K562 (cell line): ENCODE data around the gene EFEMP2. TPM values are rescaled to one million over a fixed set of nuclear protein-coding genes. Genes with fewer than 3 reads are reported as not detected.
A peak's percentile ranks its signal among the peaks of the same experiment; 100 is the strongest.

Source experiments
- ATAC-seq: fragments of 200-7000 bp; cut with Tn5 transposase; 3 replicates; pipeline ENCODE4 v1.9.1; 2020; ENCODE audit warnings: moderate library complexity
- BruUV-seq: library from RNA; stranded (reverse); fragments of 400-500 nt; replicated peaks from 2 replicates; lab custom pipeline; 2021; lab: Mats Ljungman, UMichigan
- CTCF ChIA-PET: fragments of 300-600 bp; formaldehyde crosslinking; extraction: SDS; loops from one replicate; lab custom pipeline; 2021; ENCODE audit warnings: low intra/inter-chr PET ratio; lab: Yijun Ruan, JAX
- POLR2A ChIA-PET: fragments of 300-600, 350-650 bp; sonication (Branson Sonifier 250); formaldehyde crosslinking; extraction: SDS; loops from one replicate; lab custom pipeline; 2021; ENCODE audit warnings: antibody characterized with exemption, inconsistent platforms; lab: Yijun Ruan, JAX
- DNase-seq, 4 experiments: peaks; one replicate each; pipeline versions ENCODE4 v3.0.0 to v3.0.0-alpha.2; 2011 to 2018; ENCODE audit warnings: low spot score in 3 of 4, mixed read lengths in 3 of 4; ENCODE audit errors: extremely low read depth in 1 of 4
- FAIRE-seq: peaks from 2 replicates; lab custom pipeline; 2011; peaks lifted over from hg19 to GRCh38; lab: Jason Lieb, UNC
- H2AFZ ChIP-seq: 2 replicates; pipeline ENCODE4 v1.6.0; 2011; ENCODE audit warnings: low read depth, low read length, control low read depth, inconsistent platforms
- H3K27ac ChIP-seq: fragments of 200-600 bp; 3 replicates; pipeline ENCODE4 v1.8.0; 2011; ENCODE audit warnings: low read depth, mild to moderate bottlenecking, control low read depth, inconsistent platforms, low read length, moderate library complexity, mixed read lengths; ENCODE audit errors: extremely low read depth
- H3K27me3 ChIP-seq, 2 experiments: fragments of 300-600 bp in 1 of 2; 2 replicates in 1 of 2; 3 replicates in 1 of 2; pipeline versions ENCODE4 v1.6.0 to v1.8.0; 2011; ENCODE audit warnings: inconsistent platforms in 2 of 2, low read length in 2 of 2, mild to moderate bottlenecking in 1 of 2, mixed read lengths in 1 of 2, moderate library complexity in 1 of 2; ENCODE audit not compliant: control insufficient read depth in 2 of 2, insufficient read depth in 2 of 2
- H3K36me3 ChIP-seq: fragments of 300-600 bp; 3 replicates; pipeline ENCODE4 v1.8.0; 2011; ENCODE audit warnings: mild to moderate bottlenecking, low read length, inconsistent platforms; ENCODE audit not compliant: control insufficient read depth, insufficient read depth
- H3K4me1 ChIP-seq, 2 experiments: fragments of 200-600 bp in 1 of 2; replicated peaks in 1 of 2; 2 replicates in 1 of 2; 3 replicates in 1 of 2; pipeline versions ENCODE4 v1.5.1 to v1.8.0; 2011; ENCODE audit warnings: inconsistent platforms in 2 of 2, low read length in 2 of 2, mild to moderate bottlenecking in 1 of 2, mixed read lengths in 1 of 2, moderate library complexity in 1 of 2; ENCODE audit not compliant: control insufficient read depth in 2 of 2, insufficient read depth in 2 of 2
- H3K4me2 ChIP-seq: 2 replicates; pipeline ENCODE4 v1.6.1; 2011; ENCODE audit warnings: low read length, control low read depth, inconsistent platforms, mixed read lengths; ENCODE audit not compliant: insufficient read depth
- H3K4me3 ChIP-seq: fragments of 200-600 bp; sonication (generic), shearing (Covaris generic); 2 replicates; pipeline ENCODE4 v1.5.1; 2016; ENCODE audit warnings: control low read depth, inconsistent platforms
- H3K79me2 ChIP-seq: fragments of 200-600 bp; 3 replicates; pipeline ENCODE4 v1.8.0; 2011; ENCODE audit warnings: low read length, inconsistent platforms; ENCODE audit not compliant: control insufficient read depth, insufficient read depth
- H3K9ac ChIP-seq, 2 experiments: 2 replicates each; pipeline versions ENCODE4 v1.6.0 to v1.6.1; 2011; ENCODE audit warnings: low read depth in 2 of 2, low read length in 2 of 2, control low read depth in 1 of 2, inconsistent platforms in 1 of 2, mild to moderate bottlenecking in 1 of 2, mixed read lengths in 1 of 2; ENCODE audit not compliant: insufficient read depth in 1 of 2
- H3K9me1 ChIP-seq: one replicate; pipeline ENCODE4 v1.6.0; 2011; ENCODE audit warnings: inconsistent platforms, mild to moderate bottlenecking, low read length, moderate library complexity; ENCODE audit not compliant: control insufficient read depth, insufficient read depth
- H3K9me3 ChIP-seq: replicated peaks from 2 replicates; pipeline ENCODE4 v1.5.1; 2011; ENCODE audit warnings: low read depth, low read length, inconsistent platforms; ENCODE audit not compliant: control insufficient read depth, insufficient read depth
- H4K20me1 ChIP-seq: replicated peaks from 2 replicates; pipeline ENCODE4 v1.6.1; 2011; ENCODE audit warnings: low read length, inconsistent platforms, mixed read lengths; ENCODE audit not compliant: control insufficient read depth, insufficient read depth
- BCL6 ChIP-seq: fragments of 250-450 bp; sonication (Bioruptor Pico); IDR thresholded peaks from 2 replicates; pipeline ENCODE4 v1.4.0; 2020
- CEBPB ChIP-seq: fragments of 450-650 bp; IDR thresholded peaks from 2 replicates; pipeline ENCODE4 v1.6.1; 2016; ENCODE audit warnings: missing genetic modification characterization, missing compliant biosample characterization
- ELK3 ChIP-seq: fragments of 450-650 bp; formaldehyde crosslinking; IDR thresholded peaks from 2 replicates; pipeline ENCODE4 v1.4.0; 2020; ENCODE audit warnings: mild to moderate bottlenecking
- MCM2 ChIP-seq: fragments of 450-650 bp; IDR thresholded peaks from 2 replicates; pipeline ENCODE4 v1.6.1; 2017; ENCODE audit warnings: low read depth, mild to moderate bottlenecking
- NCOA4 ChIP-seq: fragments of 450-650 bp; IDR thresholded peaks from 2 replicates; pipeline ENCODE4 v1.6.1; 2018; ENCODE audit warnings: mild to moderate bottlenecking; ENCODE audit not compliant: partially characterized antibody
- NFYB ChIP-seq: IDR thresholded peaks from 2 replicates; pipeline ENCODE4 v1.6.1; 2011; ENCODE audit warnings: mild to moderate bottlenecking, moderate library complexity; ENCODE audit not compliant: insufficient read length; ENCODE audit errors: extremely low read depth
- NR2C2 ChIP-seq, 2 experiments: fragments of 200-800 bp in 1 of 2; sonication (Bioruptor generic) in 1 of 2; sonication (generic) in 1 of 2; formaldehyde crosslinking in 1 of 2; IDR thresholded peaks; 2 replicates each; pipeline versions ENCODE4 v1.6.1 to v1.8.0; 2016 to 2022; ENCODE audit warnings: mild to moderate bottlenecking in 1 of 2, missing compliant biosample characterization in 1 of 2, missing genetic modification characterization in 1 of 2, missing genetic modification reagents in 1 of 2
- NR4A1 ChIP-seq, 2 experiments: fragments of 250-450 bp in 1 of 2; fragments of 450-650 bp in 1 of 2; sonication (Bioruptor Pico) in 1 of 2; IDR thresholded peaks; 2 replicates each; pipeline versions ENCODE4 v1.4.0 to v1.6.1; 2016 to 2020; ENCODE audit warnings: mild to moderate bottlenecking in 2 of 2, missing compliant biosample characterization in 1 of 2, missing genetic modification characterization in 1 of 2, moderate library complexity in 1 of 2
- SMARCE1 ChIP-seq: fragments of 450-650 bp; IDR thresholded peaks from 2 replicates; pipeline ENCODE4 v1.7.1; 2016; ENCODE audit warnings: mild to moderate bottlenecking
- SRSF9 ChIP-seq: fragments of 200-400 bp; formaldehyde crosslinking; IDR thresholded peaks from 2 replicates; pipeline ENCODE4 v1.6.1; 2017; ENCODE audit warnings: low read depth, low read length, borderline replicate concordance
- THAP12 ChIP-seq: fragments of 250-450 bp; sonication (Bioruptor Pico); IDR thresholded peaks from 2 replicates; pipeline ENCODE4 v1.9.0; 2021; ENCODE audit warnings: mild to moderate bottlenecking, inconsistent platforms
- UBTF ChIP-seq, 2 experiments: IDR thresholded peaks; 2 replicates each; pipeline ENCODE4 v1.6.1; 2012; ENCODE audit warnings: improper control_type of control experiment in 2 of 2, low read depth in 2 of 2, low read length in 2 of 2, borderline replicate concordance in 1 of 2
- ZNF511 ChIP-seq: sonication (generic); formaldehyde crosslinking; IDR thresholded peaks from 2 replicates; pipeline ENCODE4 v1.8.0; 2022; ENCODE audit warnings: mild to moderate bottlenecking, missing genetic modification reagents
- WGBS: fragments of 100-300 bp; shearing (Covaris generic); methylation state at CpG from one replicate; pipeline ENCODE4 v1.1.6; 2016; ENCODE audit warnings: low coverage, mixed read lengths; ENCODE audit not compliant: insufficient coverage; ENCODE audit errors: missing lambda C conversion rate; 5-methylcytosine and 5-hydroxymethylcytosine counted together
- in situ Hi-C: fragments of 300-500 bp; cut with MboI; formaldehyde crosslinking; loops from 4 replicates; pipeline ENCODE4 v1.15.0; 2018; ENCODE audit warnings: inconsistent platforms, mixed read lengths
- intact Hi-C: fragments of 100-400 bp; cut with micrococcal nuclease; formaldehyde crosslinking; loops from 2 replicates; pipeline ENCODE4 v1.14.2; 2022
- polyA plus RNA-seq, 8 experiments: library from polyadenylated mRNA; depleted of rRNA in 4 of 8; stranded (reverse) in 5 of 8; unstranded in 3 of 8; fragments of >200 nt; fragmentation: Nextera tagmentation in 2 of 8; fragmentation: Illumina TruSeq in 1 of 8; extraction: Ambion mirVana in 2 of 8; extraction: Trizol in 1 of 8; gene quantifications; 2 replicates each; pipeline versions ENCODE4 v1.2.1 to v1.2.3, GENCODE V29; 2011 to 2014; ENCODE audit warnings: inconsistent platforms in 1 of 8, missing spikeins in 1 of 8
- total RNA-seq, 7 experiments: library from RNA; depleted of rRNA in 6 of 7; stranded (reverse); fragments of >200 nt in 6 of 7; fragmentation: Illumina TruSeq in 2 of 7; extraction: Trizol in 2 of 7; gene quantifications; 2 replicates each; pipeline versions ENCODE4 v1.2.1 to v1.2.3, GENCODE V29; 2011 to 2021; ENCODE audit warnings: low replicate concordance in 1 of 7

Gene EFEMP2
- total and polyA plus RNA-seq, 9 of the 15 experiments (the other 6 are each of a cell fraction or from before 2014, with no cell fraction given), result 0.07 to 2.9 (median 0.69) TPM; not detected in 1

GRCh38 chr11:65888163-65888814, 15.7 kb upstream of the EFEMP2 start, which contains the start of gene FIBP:
Gene FIBP, minus strand, starts transcription at chr11:65888471. Its CDS starts 53 bp downstream, at chr11:65888418.
- ATAC-seq, result peak; percentile 67
- peak within 1 kb of the TSS; percentile 85 for H3K27ac ChIP-seq
- no peak for TF ChIP-seq SMARCE1
- TF ChIP-seq NR4A1 (CRISPR knock-in tag; IDR thresholded peaks at IDR 0.05), result no peak
- no peak for TF ChIP-seq NR4A1 (tag; IDR thresholded peaks at IDR 0.05)
- TF ChIP-seq NFYB, result no peak
- TF ChIP-seq CEBPB, result no peak
- TF ChIP-seq SRSF9, result no peak
- 0 out of 2 replicates have a peak, but pooled peaks have one; percentile 11 for TF ChIP-seq ELK3 (CRISPR knock-in tag)
- TF ChIP-seq ZNF511 (CRISPR knock-in tag), result peak; percentile 58; the same call in 1 of the 2 replicates
- no peak for TF ChIP-seq MCM2
- peak; percentile 86 for TF ChIP-seq NR2C2 (CRISPR knock-in tag; IDR thresholded peaks at IDR 0.05)
- peak; percentile 91 for TF ChIP-seq NR2C2 (tag; IDR thresholded peaks at IDR 0.05)
- TF ChIP-seq THAP12, result peak; percentile 14; the same call in 1 of the 2 replicates
- no peak for TF ChIP-seq BCL6 (CRISPR knock-in tag)
- TF ChIP-seq UBTF (IDR thresholded peaks at IDR 0.05; ENCODE audit: borderline replicate concordance in 1 of 2, low read depth in 2 of 2, low read length in 2 of 2), result no peak
- no peak for TF ChIP-seq NCOA4

More at GRCh38 chr11:65888163-65888814, 15.7 kb upstream of the EFEMP2 start, which contains the start of gene FIBP:
- ChIA-PET CTCF (interaction anchor here (0.5 to 3.3 kb wide), 11 partner anchors 10 to 334 kb away, joined by 3 to 40 read pairs (median 3); partner anchors contain the start of genes C11orf68, DRAP1, KAT5 and MUS81), POLR2A (interaction anchor here (0.6 to 14.4 kb wide), 22 partner anchors 8 to 312 kb away, joined by 3 to 147 read pairs (median 4); partner anchors contain the start of genes CFL1, CTSW, FOSL1 and MUS81)
- H3K27me3 ChIP-seq, result no peaks in the 10 kb centered on the region
- H3K79me2 ChIP-seq, result peaks cover 45% of the 10 kb centered on the region
- under 1% methylated on average over 31 of the region's 57 CpGs for WGBS
- no TSS peak for BruUV-seq
- H3K9me1 ChIP-seq, result no peaks in the 10 kb centered on the region
- H3K36me3 ChIP-seq, result peaks cover 53% of the 10 kb centered on the region
- in situ Hi-C loops, result no loop called here
- H3K9me3 ChIP-seq, result no peaks in the 10 kb centered on the region
- H3K4me3 ChIP-seq, result peak within 1 kb of the TSS; percentile 69
- intact Hi-C loops, result loop anchor here (1.0 to 5.0 kb wide), 5 partner anchors 25 to 176 kb away; partner anchors contain the start of genes AP5B1, KAT5, MUS81 and SART1
- peaks cover 11% of the 10 kb centered on the region; the same call in 1 of the 2 replicates for H4K20me1 ChIP-seq
- H3K4me2 ChIP-seq, result peak within 1 kb of the TSS; percentile 91
- FAIRE-seq (peak; percentile 88), DNase-seq (peak; percentile 94 to 99 (median 96))
- H3K4me1 ChIP-seq, result peaks cover 28 to 62% of the 10 kb centered on the region in 2 experiments
- peak within 1 kb of the TSS; percentile 86 to 96 for H3K9ac ChIP-seq
- H2AFZ ChIP-seq, result peak within 1 kb of the TSS; percentile 85
